Upper lobe of right lung (tissue), 1 donor: Measurements from ENCODE around the gene CEBPG. TPM values are rescaled to one million over a fixed set of nuclear protein-coding genes. Genes with fewer than 3 reads are reported as not detected.
A peak's percentile ranks its signal among the peaks of the same experiment; 100 is the strongest.

Experiments used
- ATAC-seq: fragments of 200-7000 bp; cut with Tn5 transposase; one replicate; pipeline ENCODE4 v1.9.1; 2020; ENCODE audit warnings: mild to moderate bottlenecking, moderate library complexity
- DNase-seq: peaks from one replicate; pipeline ENCODE4 v3.0.0-alpha.2; 2020
- H3K27ac ChIP-seq: fragments of 200-600 bp; one replicate; pipeline ENCODE4 v1.8.0; 2022
- H3K27me3 ChIP-seq: fragments of 200-600 bp; one replicate; pipeline ENCODE4 v1.8.0; 2022; ENCODE audit warnings: mild to moderate bottlenecking
- H3K36me3 ChIP-seq: fragments of 200-600 bp; one replicate; pipeline ENCODE4 v1.8.0; 2022
- H3K4me1 ChIP-seq: fragments of 200-600 bp; one replicate; pipeline ENCODE4 v1.8.0; 2022
- H3K4me3 ChIP-seq: fragments of 200-600 bp; one replicate; pipeline ENCODE4 v1.8.0; 2022; ENCODE audit warnings: mild to moderate bottlenecking
- H3K9me3 ChIP-seq: fragments of 200-600 bp; one replicate; pipeline ENCODE4 v1.8.0; 2022
- intact Hi-C: fragments of 100-400 bp; cut with DNase I; formaldehyde crosslinking; loops from one replicate; pipeline ENCODE4 v1.11.0; 2022
- total RNA-seq: library from RNA; stranded (reverse); fragmentation: NEBNext Ultra II Directional; extraction: Animal tissue kit (Norgen Biotek cat#: 25700); gene quantifications from one replicate; pipeline ENCODE4 v1.2.1, GENCODE V29; 2021
- TF ChIP-seq, protein P1 (sequence below): fragments of 200-600 bp; IDR thresholded peaks from one replicate; pipeline ENCODE4 v1.8.0; 2022; ENCODE audit warnings: antibody characterized with exemption
- donor health status: DM: no; HTN: yes; CAD: no; lungs with severe emphysema.

CEBPG gene
- total RNA-seq, 1 donor from 2014 or later = 32.3 TPM

DNA sequence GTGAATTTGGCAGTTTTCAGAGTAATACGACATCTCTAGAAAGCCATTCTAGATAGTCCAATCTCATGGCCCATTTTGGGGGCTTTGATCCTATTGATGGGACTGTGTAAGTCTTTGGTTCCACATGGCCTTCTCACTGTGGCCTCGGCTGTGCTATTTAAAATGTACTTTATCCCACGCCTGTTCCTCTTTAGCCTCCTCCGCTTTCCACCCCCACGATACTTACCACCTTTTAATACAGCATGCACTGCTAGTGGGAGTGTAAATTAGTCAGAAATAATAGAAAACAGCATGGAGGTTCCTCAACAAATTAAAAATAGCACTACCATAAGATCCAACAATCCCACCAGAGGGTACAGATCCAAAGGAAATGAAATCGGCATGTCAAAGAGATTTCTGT lies 28.3 kb upstream of the CEBPG start:
- no peaks in the 10 kb centered on the region for H3K36me3 ChIP-seq
- no peak for DNase-seq
- ATAC-seq = peak; percentile 46
- peaks cover 9% of the 10 kb centered on the region for H3K27me3 ChIP-seq
- TF ChIP-seq, protein P1, sequence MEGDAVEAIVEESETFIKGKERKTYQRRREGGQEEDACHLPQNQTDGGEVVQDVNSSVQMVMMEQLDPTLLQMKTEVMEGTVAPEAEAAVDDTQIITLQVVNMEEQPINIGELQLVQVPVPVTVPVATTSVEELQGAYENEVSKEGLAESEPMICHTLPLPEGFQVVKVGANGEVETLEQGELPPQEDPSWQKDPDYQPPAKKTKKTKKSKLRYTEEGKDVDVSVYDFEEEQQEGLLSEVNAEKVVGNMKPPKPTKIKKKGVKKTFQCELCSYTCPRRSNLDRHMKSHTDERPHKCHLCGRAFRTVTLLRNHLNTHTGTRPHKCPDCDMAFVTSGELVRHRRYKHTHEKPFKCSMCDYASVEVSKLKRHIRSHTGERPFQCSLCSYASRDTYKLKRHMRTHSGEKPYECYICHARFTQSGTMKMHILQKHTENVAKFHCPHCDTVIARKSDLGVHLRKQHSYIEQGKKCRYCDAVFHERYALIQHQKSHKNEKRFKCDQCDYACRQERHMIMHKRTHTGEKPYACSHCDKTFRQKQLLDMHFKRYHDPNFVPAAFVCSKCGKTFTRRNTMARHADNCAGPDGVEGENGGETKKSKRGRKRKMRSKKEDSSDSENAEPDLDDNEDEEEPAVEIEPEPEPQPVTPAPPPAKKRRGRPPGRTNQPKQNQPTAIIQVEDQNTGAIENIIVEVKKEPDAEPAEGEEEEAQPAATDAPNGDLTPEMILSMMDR = no peak
- intact Hi-C loops = no loop called here
- no peaks in the 10 kb centered on the region for H3K9me3 ChIP-seq
- no peak overlapping the region for H3K27ac ChIP-seq
- H3K4me1 ChIP-seq = no peaks in the 10 kb centered on the region
- H3K4me3 ChIP-seq = no peak overlapping the region

DNA sequence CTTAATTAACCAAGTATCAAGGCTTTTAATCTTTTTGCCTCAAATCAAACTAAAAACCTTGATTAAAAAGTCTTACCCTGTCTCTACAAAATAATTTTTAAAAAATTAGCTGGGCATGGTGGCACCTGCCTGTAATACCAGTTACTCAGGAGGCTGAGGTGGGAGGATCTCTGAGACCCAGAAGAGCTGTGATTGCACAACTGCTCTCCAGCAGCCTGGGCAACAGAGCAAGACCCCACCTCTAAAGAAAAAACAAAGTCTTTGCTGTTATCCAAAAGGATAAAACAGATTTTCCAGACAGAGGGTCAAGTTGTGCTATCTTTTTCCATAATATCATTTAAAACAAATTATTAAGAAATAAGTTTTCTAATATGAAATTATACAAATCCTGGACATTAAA lies 26.8 kb upstream of the CEBPG start:
- Histone ChIP-seq H3K9me3 (no peaks in the 10 kb centered on the region), H3K4me1 (no peaks in the 10 kb centered on the region), H3K27ac (no peak overlapping the region), H3K4me3 (no peak overlapping the region), H3K36me3 (no peaks in the 10 kb centered on the region), H3K27me3 (peaks cover 9% of the 10 kb centered on the region)
- intact Hi-C loops = no loop called here
- ATAC-seq = no peak
- DNase-seq = no peak
- TF ChIP-seq, protein P1 = no peak

GRCh38 chr19:33347300-33347699 lies 26.2 kb upstream of the CEBPG start:
- intact Hi-C loops = no loop called here
- peaks cover 9% of the 10 kb centered on the region for H3K27me3 ChIP-seq
- no peaks in the 10 kb centered on the region for H3K4me1 ChIP-seq
- TF ChIP-seq, protein P1 = no peak
- no peaks in the 10 kb centered on the region for H3K36me3 ChIP-seq
- DNase-seq (no peak), ATAC-seq (no peak)
- no peak overlapping the region for H3K4me3 ChIP-seq
- H3K9me3 ChIP-seq = no peaks in the 10 kb centered on the region
- H3K27ac ChIP-seq = no peak overlapping the region

GRCh38 chr19:33348301-33349010 lies 25.1 kb upstream of the CEBPG start:
- intact Hi-C loops = no loop called here
- Histone ChIP-seq H3K27me3 (peaks cover 9% of the 10 kb centered on the region), H3K36me3 (no peaks in the 10 kb centered on the region), H3K9me3 (no peaks in the 10 kb centered on the region), H3K4me1 (no peaks in the 10 kb centered on the region), H3K27ac (no peak overlapping the region), H3K4me3 (no peak overlapping the region)
- TF ChIP-seq, protein P1 = no peak
- DNase-seq = no peak
- no peak for ATAC-seq

- Histone ChIP-seq H3K36me3 (no peaks in the 10 kb centered on the region), H3K27ac (no peak overlapping the region), H3K4me3 (no peak overlapping the region), H3K27me3 (peaks cover 9% of the 10 kb centered on the region), H3K4me1 (no peaks in the 10 kb centered on the region), H3K9me3 (no peaks in the 10 kb centered on the region)
- intact Hi-C loops = no loop called here
- no peak for ATAC-seq
- DNase-seq = no peak
- TF ChIP-seq, protein P1 = no peak
Measured at GRCh38 chr19:33349319-33350289, 23.9 kb upstream of the CEBPG start.
